ENCODE results near the gene LZTFL1.
A peak's percentile ranks its signal among the peaks of the same experiment; 100 is the strongest.

- TF ChIP-seq POLR2A (IDR thresholded peaks at IDR 0.05; ENCODE audit: low read depth, low read length), result no peak
- TF ChIP-seq POLR2AphosphoS5 (IDR thresholded peaks at IDR 0.05; ENCODE audit: low read depth, low read length), result peak; percentile 49; the same call in 1 of the 2 replicates
Measured at GRCh38 chr3:45841757-45842491, at the start of gene LZTFL1.

Data from GM12892 (cell line).